MM.1S (cell line): ENCODE data around the gene ATP8B1.

ENCODE experiments used
- DNase-seq: peaks from one replicate; pipeline ENCODE4 v3.0.0-alpha.2; 2015
- H2AFZ ChIP-seq: fragments of 300-600 bp; sonication (generic); 2 replicates; pipeline ENCODE4 v1.6.0; 2016; ENCODE audit warnings: antibody characterized with exemption, low read length
- H3F3A ChIP-seq: fragments of 300-600 bp; sonication (generic); 2 replicates; pipeline ENCODE4 v1.6.1; 2016; ENCODE audit warnings: mild to moderate bottlenecking, antibody characterized with exemption, low read length, moderate library complexity, mixed read lengths; ENCODE audit not compliant: insufficient read depth
- H3K27ac ChIP-seq: fragments of 300-600 bp; sonication (generic); 2 replicates; pipeline ENCODE4 v1.5.1; 2016; ENCODE audit warnings: mild to moderate bottlenecking, low read length
- H3K27me3 ChIP-seq: fragments of 300-600 bp; sonication (generic); replicated peaks from 2 replicates; pipeline ENCODE4 v1.6.0; 2016; ENCODE audit warnings: low read length; ENCODE audit not compliant: insufficient read depth
- H3K36me3 ChIP-seq: fragments of 300-600 bp; sonication (generic); replicated peaks from 2 replicates; pipeline ENCODE4 v1.6.1; 2016; ENCODE audit warnings: mild to moderate bottlenecking, low read length, mixed read lengths; ENCODE audit not compliant: insufficient read depth
- H3K4me1 ChIP-seq: fragments of 300-600 bp; sonication (generic); 2 replicates; pipeline ENCODE4 v1.6.1; 2016; ENCODE audit warnings: low read length, mixed read lengths
- H3K4me2 ChIP-seq: fragments of 300-600 bp; sonication (generic); 2 replicates; pipeline ENCODE4 v1.6.0; 2016; ENCODE audit warnings: low read depth, low read length
- H3K4me3 ChIP-seq: fragments of 300-600 bp; sonication (generic); 2 replicates; pipeline ENCODE4 v1.5.1; 2016; ENCODE audit warnings: low read length, mixed read lengths
- H3K79me2 ChIP-seq: fragments of 300-600 bp; sonication (generic); 2 replicates; pipeline ENCODE4 v1.6.1; 2016; ENCODE audit warnings: mixed run types, low read length, mixed read lengths
- H3K9ac ChIP-seq: fragments of 300-600 bp; sonication (generic); 2 replicates; pipeline ENCODE4 v1.6.1; 2016; ENCODE audit warnings: low read length, mixed read lengths
- H3K9me2 ChIP-seq: fragments of 300-600 bp; sonication (generic); replicated peaks from 2 replicates; pipeline ENCODE4 v1.6.1; 2016; ENCODE audit warnings: mild to moderate bottlenecking, low read length, mixed read lengths; ENCODE audit not compliant: insufficient read depth
- H3K9me3 ChIP-seq: fragments of 300-600 bp; sonication (generic); replicated peaks from 2 replicates; pipeline ENCODE4 v1.6.1; 2016; ENCODE audit warnings: mild to moderate bottlenecking, low read length, mixed read lengths; ENCODE audit not compliant: insufficient read depth
- H4K20me1 ChIP-seq: fragments of 300-600 bp; sonication (generic); 2 replicates; pipeline ENCODE4 v1.6.1; 2016; ENCODE audit warnings: mild to moderate bottlenecking, low read length, moderate library complexity, mixed read lengths; ENCODE audit not compliant: insufficient read depth
- CTCF ChIP-seq: fragments of 300-600 bp; sonication (generic); IDR thresholded peaks from 2 replicates; pipeline ENCODE4 v1.5.1; 2016; ENCODE audit warnings: antibody characterized with exemption, low read length, mixed read lengths
- EZH2 ChIP-seq: fragments of 300-600 bp; sonication (generic); optimal IDR thresholded peaks from 2 replicates; pipeline ENCODE3; 2017; ENCODE audit warnings: low read depth, mild to moderate bottlenecking, antibody characterized with exemption, low read length, mixed read lengths
- EZH2phosphoT487 ChIP-seq: fragments of 300-600 bp; sonication (generic); IDR thresholded peaks from 2 replicates; pipeline ENCODE4 v1.6.1; 2018; ENCODE audit warnings: antibody characterized with exemption, low read length

Gene ATP8B1

GRCh38 chr18:57776354-57776753, 26.8 kb downstream of the ATP8B1 start:
- Histone ChIP-seq H3K9me3 (no peaks in the 10 kb centered on the region), H3K36me3 (no peaks in the 10 kb centered on the region), H3K79me2 (no peaks in the 10 kb centered on the region), H3F3A (no peaks in the 10 kb centered on the region), H4K20me1 (no peaks in the 10 kb centered on the region), H3K4me3 (no peak overlapping the region), H3K27me3 (no peaks in the 10 kb centered on the region), H3K4me2 (no peak overlapping the region), H3K9me2 (no peaks in the 10 kb centered on the region), H3K27ac (no peak overlapping the region), H2AFZ (no peak overlapping the region), H3K4me1 (no peaks in the 10 kb centered on the region), H3K9ac (no peak overlapping the region)
- DNase-seq: no peak
- TF ChIP-seq EZH2phosphoT487 (no peak), EZH2 (no peak), CTCF (no peak)

- no peak overlapping the region for H3K27ac ChIP-seq
- DNase-seq: no peak
- H2AFZ ChIP-seq: no peak overlapping the region
- H3K4me1 ChIP-seq: no peaks in the 10 kb centered on the region
- no peak for TF ChIP-seq EZH2
- TF ChIP-seq CTCF: no peak
- no peak for TF ChIP-seq EZH2phosphoT487
- H3K9me3 ChIP-seq: no peaks in the 10 kb centered on the region
- no peak overlapping the region for H3K4me3 ChIP-seq
- H4K20me1 ChIP-seq: no peaks in the 10 kb centered on the region
- no peaks in the 10 kb centered on the region for H3K9me2 ChIP-seq
- H3K4me2 ChIP-seq: no peak overlapping the region
- no peaks in the 10 kb centered on the region for H3K36me3 ChIP-seq
- H3K27me3 ChIP-seq: no peaks in the 10 kb centered on the region
- no peaks in the 10 kb centered on the region for H3K79me2 ChIP-seq
- H3K9ac ChIP-seq: no peak overlapping the region
- no peaks in the 10 kb centered on the region for H3F3A ChIP-seq
Measured at GRCh38 chr18:57775937-57776336, 27.2 kb downstream of the ATP8B1 start.

GRCh38 chr18:57772387-57772799, 30.7 kb downstream of the ATP8B1 start:
- H3K9me2 ChIP-seq: no peaks in the 10 kb centered on the region
- no peaks in the 10 kb centered on the region for H4K20me1 ChIP-seq
- no peaks in the 10 kb centered on the region for H3K79me2 ChIP-seq
- H3K27me3 ChIP-seq: no peaks in the 10 kb centered on the region
- no peak overlapping the region for H3K9ac ChIP-seq
- H3K4me1 ChIP-seq: no peaks in the 10 kb centered on the region
- no peaks in the 10 kb centered on the region for H3K9me3 ChIP-seq
- H3K27ac ChIP-seq: no peak overlapping the region
- TF ChIP-seq EZH2phosphoT487 (no peak), EZH2 (no peak), CTCF (no peak)
- DNase-seq: no peak
- H3K36me3 ChIP-seq: no peaks in the 10 kb centered on the region
- no peaks in the 10 kb centered on the region for H3F3A ChIP-seq
- H3K4me2 ChIP-seq: no peak overlapping the region
- no peak overlapping the region for H2AFZ ChIP-seq
- no peak overlapping the region for H3K4me3 ChIP-seq

GRCh38 chr18:57771626-57772025, 31.5 kb downstream of the ATP8B1 start:
- no peak overlapping the region for H2AFZ ChIP-seq
- H3K79me2 ChIP-seq: no peaks in the 10 kb centered on the region
- no peaks in the 10 kb centered on the region for H3K9me2 ChIP-seq
- H3K9me3 ChIP-seq: no peaks in the 10 kb centered on the region
- no peaks in the 10 kb centered on the region for H4K20me1 ChIP-seq
- no peak overlapping the region for H3K4me2 ChIP-seq
- H3K27me3 ChIP-seq: no peaks in the 10 kb centered on the region
- TF ChIP-seq EZH2 (no peak), CTCF (no peak), EZH2phosphoT487 (no peak)
- H3K36me3 ChIP-seq: no peaks in the 10 kb centered on the region
- H3K4me1 ChIP-seq: no peaks in the 10 kb centered on the region
- H3K27ac ChIP-seq: no peak overlapping the region
- H3K9ac ChIP-seq: no peak overlapping the region
- DNase-seq: no peak
- no peaks in the 10 kb centered on the region for H3F3A ChIP-seq
- no peak overlapping the region for H3K4me3 ChIP-seq
